WTC11 (cell line): Measurements from ENCODE around the gene PIWIL4.

Source experiments
- EMX1 ChIP-seq: fragments of 250-450 bp; sonication (Bioruptor Pico); IDR thresholded peaks from 2 replicates; pipeline ENCODE4 v1.8.0; 2021; ENCODE audit warnings: mild to moderate bottlenecking
- GTF2I ChIP-seq: fragments of 250-450 bp; sonication (Bioruptor Pico); conservative IDR thresholded peaks from 2 replicates; pipeline ENCODE4 v1.4.0; 2021; ENCODE audit warnings: mild to moderate bottlenecking
- TCF7 ChIP-seq: sonication (generic); formaldehyde crosslinking; IDR thresholded peaks from 2 replicates; pipeline ENCODE4 v1.8.0; 2022; ENCODE audit warnings: mild to moderate bottlenecking, low read depth, missing genetic modification reagents, moderate library complexity
- ZNF121 ChIP-seq: sonication (generic); formaldehyde crosslinking; IDR thresholded peaks from 2 replicates; pipeline ENCODE4 v1.8.0; 2023; ENCODE audit warnings: missing genetic modification reagents
- TF ChIP-seq, protein P1 (sequence below): fragments of 250-450 bp; sonication (Bioruptor Pico); IDR thresholded peaks from 2 replicates; pipeline ENCODE4 v2.1.2; 2022; ENCODE audit warnings: mild to moderate bottlenecking, moderate library complexity
- TF ChIP-seq, protein P2 (sequence below): sonication (generic); formaldehyde crosslinking; conservative IDR thresholded peaks from 2 replicates; pipeline ENCODE4 v1.8.1; 2022; ENCODE audit warnings: mild to moderate bottlenecking, missing genetic modification reagents
- TF ChIP-seq, protein P3 (sequence below): fragments of 200-600 bp; IDR thresholded peaks from 2 replicates; pipeline ENCODE4 v1.8.0; 2022; ENCODE audit warnings: antibody characterized with exemption

DNA sequence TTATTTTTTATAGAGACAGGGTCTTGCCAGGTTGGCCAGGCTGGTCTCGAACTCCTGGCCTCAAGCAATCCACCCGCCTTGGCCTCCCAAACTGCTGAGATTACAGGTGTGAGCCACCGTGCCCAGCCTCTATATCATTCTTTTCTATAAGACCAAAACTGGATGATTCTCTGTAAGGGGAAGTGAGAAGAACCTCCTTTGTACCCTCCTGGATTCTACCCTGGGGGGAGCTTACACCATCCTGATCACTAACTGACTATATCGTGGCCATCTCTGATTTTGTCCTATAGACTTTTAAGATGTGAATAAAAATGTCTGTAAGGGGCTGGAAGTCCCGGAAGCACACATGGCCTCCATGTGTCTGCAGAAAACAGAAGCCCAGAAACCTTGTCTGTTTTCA is 9.1 kb downstream of the PIWIL4 start:
- TF ChIP-seq TCF7 (CRISPR knock-in tag) (no peak), EMX1 (CRISPR knock-in tag) (no peak), ZNF121 (CRISPR knock-in tag) (no peak), GTF2I (CRISPR knock-in tag) (no peak)
- TF ChIP-seq, protein P1, sequence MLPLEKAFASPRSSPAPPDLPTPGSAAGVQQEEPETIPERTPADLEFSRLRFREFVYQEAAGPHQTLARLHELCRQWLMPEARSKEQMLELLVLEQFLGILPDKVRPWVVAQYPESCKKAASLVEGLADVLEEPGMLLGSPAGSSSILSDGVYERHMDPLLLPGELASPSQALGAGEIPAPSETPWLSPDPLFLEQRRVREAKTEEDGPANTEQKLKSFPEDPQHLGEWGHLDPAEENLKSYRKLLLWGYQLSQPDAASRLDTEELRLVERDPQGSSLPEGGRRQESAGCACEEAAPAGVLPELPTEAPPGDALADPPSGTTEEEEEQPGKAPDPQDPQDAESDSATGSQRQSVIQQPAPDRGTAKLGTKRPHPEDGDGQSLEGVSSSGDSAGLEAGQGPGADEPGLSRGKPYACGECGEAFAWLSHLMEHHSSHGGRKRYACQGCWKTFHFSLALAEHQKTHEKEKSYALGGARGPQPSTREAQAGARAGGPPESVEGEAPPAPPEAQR (CRISPR knock-in tag), result no peak
- TF ChIP-seq, protein P2, sequence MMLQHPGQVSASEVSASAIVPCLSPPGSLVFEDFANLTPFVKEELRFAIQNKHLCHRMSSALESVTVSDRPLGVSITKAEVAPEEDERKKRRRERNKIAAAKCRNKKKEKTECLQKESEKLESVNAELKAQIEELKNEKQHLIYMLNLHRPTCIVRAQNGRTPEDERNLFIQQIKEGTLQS, result no peak
- TF ChIP-seq, protein P3, sequence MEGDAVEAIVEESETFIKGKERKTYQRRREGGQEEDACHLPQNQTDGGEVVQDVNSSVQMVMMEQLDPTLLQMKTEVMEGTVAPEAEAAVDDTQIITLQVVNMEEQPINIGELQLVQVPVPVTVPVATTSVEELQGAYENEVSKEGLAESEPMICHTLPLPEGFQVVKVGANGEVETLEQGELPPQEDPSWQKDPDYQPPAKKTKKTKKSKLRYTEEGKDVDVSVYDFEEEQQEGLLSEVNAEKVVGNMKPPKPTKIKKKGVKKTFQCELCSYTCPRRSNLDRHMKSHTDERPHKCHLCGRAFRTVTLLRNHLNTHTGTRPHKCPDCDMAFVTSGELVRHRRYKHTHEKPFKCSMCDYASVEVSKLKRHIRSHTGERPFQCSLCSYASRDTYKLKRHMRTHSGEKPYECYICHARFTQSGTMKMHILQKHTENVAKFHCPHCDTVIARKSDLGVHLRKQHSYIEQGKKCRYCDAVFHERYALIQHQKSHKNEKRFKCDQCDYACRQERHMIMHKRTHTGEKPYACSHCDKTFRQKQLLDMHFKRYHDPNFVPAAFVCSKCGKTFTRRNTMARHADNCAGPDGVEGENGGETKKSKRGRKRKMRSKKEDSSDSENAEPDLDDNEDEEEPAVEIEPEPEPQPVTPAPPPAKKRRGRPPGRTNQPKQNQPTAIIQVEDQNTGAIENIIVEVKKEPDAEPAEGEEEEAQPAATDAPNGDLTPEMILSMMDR, result no peak
